IMR-90 (cell line): ENCODE results near the gene PRELID1. TPM values are rescaled to one million over a fixed set of nuclear protein-coding genes. Genes with fewer than 3 reads are reported as not detected.
A peak's percentile ranks its signal among the peaks of the same experiment; 100 is the strongest.
"Not testable (repeated sequence)": the region's sequence is repeated elsewhere in the genome, so short reads cannot be mapped to it uniquely, and the experiment has no call there.

ENCODE experiments used
- ATAC-seq: fragments of 200-7000 bp; cut with Tn5 transposase; 2 replicates; pipeline ENCODE4 v1.9.1; 2020; ENCODE audit warnings: low read depth, mild to moderate bottlenecking, moderate library complexity
- BruUV-seq: library from RNA; stranded (reverse); fragments of 400-500 nt; replicated peaks from 2 replicates; lab custom pipeline; 2021; lab: Mats Ljungman, UMichigan
- CTCF ChIA-PET: fragments of 300-600 bp; formaldehyde crosslinking; extraction: SDS; loops from one replicate; lab custom pipeline; 2021; ENCODE audit warnings: antibody characterized with exemption; lab: Yijun Ruan, JAX
- POLR2A ChIA-PET: fragments of 300-600 bp; sonication (Branson Sonifier 250); formaldehyde crosslinking; loops from one replicate; lab custom pipeline; 2022; ENCODE audit warnings: antibody characterized with exemption; ENCODE audit not compliant: unreplicated experiment; lab: Charles Lee
- DNase-seq: peaks from one replicate; pipeline ENCODE4 v3.0.0; 2013
- H2AFZ ChIP-seq: replicated peaks from 2 replicates; pipeline ENCODE3; 2013; ENCODE audit warnings: low read length, mild to moderate bottlenecking; ENCODE audit not compliant: poor library complexity
- H2AK5ac ChIP-seq: 2 replicates; pipeline ENCODE4 v1.6.1; 2013; ENCODE audit warnings: low read depth, low read length, inconsistent platforms
- H2AK9ac ChIP-seq: replicated peaks from 2 replicates; pipeline ENCODE3; 2013; ENCODE audit warnings: mild to moderate bottlenecking, low read depth, low read length, moderate library complexity; ENCODE audit not compliant: poor library complexity
- H2BK120ac ChIP-seq: 2 replicates; pipeline ENCODE4 v1.6.1; 2013; ENCODE audit warnings: low read depth, low read length, inconsistent platforms
- H2BK15ac ChIP-seq: 3 replicates; pipeline ENCODE4 v1.6.1; 2013; ENCODE audit warnings: low read depth, low read length, inconsistent platforms
- H2BK20ac ChIP-seq: 2 replicates; pipeline ENCODE4 v1.6.1; 2013; ENCODE audit warnings: low read depth, mild to moderate bottlenecking, inconsistent platforms, low read length, moderate library complexity
- H2BK5ac ChIP-seq: 2 replicates; pipeline ENCODE4 v1.6.1; 2013; ENCODE audit warnings: mild to moderate bottlenecking, low read depth, low read length, inconsistent platforms; ENCODE audit not compliant: poor library complexity, severe bottlenecking
- H3K14ac ChIP-seq: replicated peaks from 2 replicates; pipeline ENCODE4 v1.6.1; 2013; ENCODE audit warnings: low read depth, low read length, inconsistent platforms
- H3K18ac ChIP-seq: 2 replicates; pipeline ENCODE4 v1.6.1; 2013; ENCODE audit warnings: low read depth, low read length, control low read depth
- H3K23ac ChIP-seq: 2 replicates; pipeline ENCODE4 v1.6.1; 2013; ENCODE audit warnings: low read depth, low read length, inconsistent platforms
- H3K27ac ChIP-seq: 2 replicates; pipeline ENCODE4 v1.5.1; 2013; ENCODE audit warnings: mild to moderate bottlenecking, control low read depth, low read length; ENCODE audit not compliant: insufficient read depth
- H3K27me3 ChIP-seq: 2 replicates; pipeline ENCODE4 v1.6.1; 2013; ENCODE audit warnings: low read length; ENCODE audit not compliant: control insufficient read depth, insufficient read depth
- H3K36me3 ChIP-seq: 2 replicates; pipeline ENCODE4 v1.6.1; 2013; ENCODE audit warnings: low read length, mixed read lengths; ENCODE audit not compliant: control insufficient read depth, insufficient read depth
- H3K4ac ChIP-seq: 2 replicates; pipeline ENCODE4 v1.6.1; 2013; ENCODE audit warnings: low read depth, low read length, inconsistent platforms
- H3K4me1 ChIP-seq: 2 replicates; pipeline ENCODE4 v1.6.1; 2013; ENCODE audit warnings: low read length, mixed read lengths; ENCODE audit not compliant: control insufficient read depth, insufficient read depth
- H3K4me2 ChIP-seq: 2 replicates; pipeline ENCODE4 v1.6.1; 2013; ENCODE audit warnings: low read depth, mild to moderate bottlenecking, control low read depth, low read length, moderate library complexity
- H3K4me3 ChIP-seq: 2 replicates; pipeline ENCODE4 v1.5.1; 2013; ENCODE audit warnings: low read depth, mild to moderate bottlenecking, control low read depth, low read length, moderate library complexity; ENCODE audit not compliant: insufficient read depth
- H3K56ac ChIP-seq: 2 replicates; pipeline ENCODE4 v1.6.1; 2013; ENCODE audit warnings: low read length, inconsistent platforms; ENCODE audit not compliant: insufficient read depth; ENCODE audit errors: extremely low read depth
- H3K79me1 ChIP-seq, 2 experiments: 2 replicates each; pipeline ENCODE4 v1.6.1; 2013; ENCODE audit warnings: low read length in 2 of 2, inconsistent platforms in 1 of 2, low read depth in 1 of 2
- H3K9ac ChIP-seq: 2 replicates; pipeline ENCODE4 v1.6.1; 2013; ENCODE audit warnings: low read depth, low read length, control low read depth
- H3K9me1 ChIP-seq: 2 replicates; pipeline ENCODE4 v1.6.1; 2013; ENCODE audit warnings: low read length, inconsistent platforms; ENCODE audit not compliant: insufficient read depth
- H3K9me3 ChIP-seq: 2 replicates; pipeline ENCODE4 v1.6.1; 2013; ENCODE audit warnings: low read length; ENCODE audit not compliant: control insufficient read depth, insufficient read depth
- H4K20me1 ChIP-seq: 2 replicates; pipeline ENCODE4 v1.6.1; 2013; ENCODE audit warnings: low read length, inconsistent platforms; ENCODE audit not compliant: insufficient read depth
- H4K5ac ChIP-seq: 2 replicates; pipeline ENCODE4 v1.6.1; 2013; ENCODE audit warnings: mild to moderate bottlenecking, low read depth, low read length, control low read depth
- H4K8ac ChIP-seq, 2 experiments: 2 replicates each; pipeline ENCODE4 v1.6.1; 2013; ENCODE audit warnings: low read depth in 2 of 2, low read length in 2 of 2, control low read depth in 1 of 2, inconsistent platforms in 1 of 2
- H4K91ac ChIP-seq: 2 replicates; pipeline ENCODE4 v1.6.1; 2013; ENCODE audit warnings: low read depth, low read length, inconsistent platforms; ENCODE audit not compliant: insufficient read depth
- WGBS, 2 experiments: methylation state at CpG; one replicate each; pipeline versions ENCODE4 v1.1.5 to v1.1.7; 2013; ENCODE audit warnings: missing lambda C conversion rate in 2 of 2; ENCODE audit not compliant: insufficient read length in 1 of 2; ENCODE audit errors: extremely low coverage in 2 of 2; 5-methylcytosine and 5-hydroxymethylcytosine counted together
- dilution Hi-C: fragments of 300-500 bp; cut with HindIII; formaldehyde crosslinking; loops from one replicate; pipeline ENCODE4 v1.14.3; 2018; ENCODE audit warnings: low sequenced_read_pairs; ENCODE audit not compliant: unreplicated experiment
- in situ Hi-C: fragments of 300-500 bp; cut with MboI; formaldehyde crosslinking; loops from 3 replicates; pipeline ENCODE4 v1.14.3; 2019; ENCODE audit warnings: low sequenced_read_pairs, inconsistent platforms, mixed read lengths
- intact Hi-C: fragments of 100-400 bp; cut with micrococcal nuclease; formaldehyde crosslinking; loops from 2 replicates; pipeline ENCODE4 v1.10.0; 2022
- polyA plus RNA-seq, 3 experiments: library from polyadenylated mRNA; depleted of rRNA; stranded (reverse); fragments of >200 nt; gene quantifications; 2 replicates each; pipeline ENCODE4 v1.2.3, GENCODE V29; 2012; ENCODE audit warnings: low replicate concordance in 1 of 3
- total RNA-seq: library from RNA; depleted of rRNA; stranded (reverse); fragments of >200 nt; gene quantifications from 2 replicates; pipeline ENCODE4 v1.2.3, GENCODE V29; 2012

Gene PRELID1
- total and polyA plus RNA-seq, 2 of the 4 experiments (the other 2 are of a cell fraction) = 116 to 239 TPM

DNA sequence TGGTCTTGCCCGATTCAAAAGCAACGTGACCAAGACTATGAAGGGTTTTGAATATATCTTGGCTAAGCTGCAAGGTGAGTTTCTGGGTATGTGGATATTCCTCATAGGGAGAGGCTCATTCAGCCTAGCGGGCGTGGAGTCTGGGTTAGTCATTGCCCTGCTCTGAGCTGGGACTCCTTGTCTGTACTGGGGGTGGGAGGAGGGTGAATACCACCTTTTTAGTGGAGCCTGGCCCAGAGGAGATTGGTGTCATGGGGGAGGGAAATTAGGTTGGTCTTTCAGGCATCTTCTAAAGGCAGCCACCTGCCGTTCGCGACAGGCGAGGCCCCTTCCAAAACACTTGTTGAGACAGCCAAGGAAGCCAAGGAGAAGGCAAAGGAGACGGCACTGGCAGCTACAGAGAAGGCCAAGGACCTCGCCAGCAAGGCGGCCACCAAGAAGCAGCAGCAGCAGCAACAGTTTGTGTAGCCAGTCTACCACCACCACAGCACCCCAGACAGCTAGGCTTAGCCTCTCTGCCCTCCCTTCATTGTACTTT lies 2.6 kb downstream of the PRELID1 start:
- intact Hi-C loops, BruUV-seq: not testable (repeated sequence)
- peaks cover 16 to 82% of the 10 kb centered on the region in 2 experiments; a peak in 3 of 4 replicates for H3K79me1 ChIP-seq

More for the DNA sequence above, 2.6 kb downstream of the PRELID1 start:
- peak overlapping the region; percentile 8 for H2AK9ac ChIP-seq
- H2AFZ ChIP-seq, H2BK20ac ChIP-seq, H4K8ac ChIP-seq, H3K56ac ChIP-seq, H2AK5ac ChIP-seq, H4K5ac ChIP-seq, H3K23ac ChIP-seq, H3K9me1 ChIP-seq, H3K4me2 ChIP-seq, H2BK5ac ChIP-seq, H4K91ac ChIP-seq, H3K18ac ChIP-seq, CTCF ChIA-PET, POLR2A ChIA-PET, in situ Hi-C loops, H2BK120ac ChIP-seq, H3K27me3 ChIP-seq, H3K9me3 ChIP-seq, ATAC-seq, H3K4ac ChIP-seq, H2BK15ac ChIP-seq, H3K4me3 ChIP-seq, dilution Hi-C loops, DNase-seq, H3K27ac ChIP-seq, H3K14ac ChIP-seq, H3K9ac ChIP-seq: not testable (repeated sequence)
- 100% methylated on average over 1 of the region's 11 CpGs; no CpG with 5 or more reads in 1 of the 2 experiments for WGBS, 2 experiments
- H3K4me1 ChIP-seq = peaks cover 10% of the 10 kb centered on the region
- peaks cover 27% of the 10 kb centered on the region for H3K36me3 ChIP-seq
- peaks cover 43% of the 10 kb centered on the region for H4K20me1 ChIP-seq
